ENCODE results near the gene ZNF32.
"Not testable (repeated sequence)": the region's sequence is repeated elsewhere in the genome, so short reads cannot be mapped to it uniquely, and the experiment has no call there.

ZNF32 gene

GRCh38 chr10:43679509-43679908, 30.8 kb upstream of the ZNF32 start:
- DNase-seq, result no peak

GRCh38 chr10:43678654-43679053, 30.0 kb upstream of the ZNF32 start:
- no peak for DNase-seq

- DNase-seq, result no peak
Observed at GRCh38 chr10:43676901-43677300, 28.2 kb upstream of the ZNF32 start.

- no peak for DNase-seq
Observed at GRCh38 chr10:43676331-43676730, 27.6 kb upstream of the ZNF32 start.

GRCh38 chr10:43674553-43675210, 26.0 kb upstream of the ZNF32 start:
- DNase-seq, result no peak

- no peak for DNase-seq
Observed at GRCh38 chr10:43673471-43673870, 24.8 kb upstream of the ZNF32 start.

GRCh38 chr10:43671659-43672531, 23.2 kb upstream of the ZNF32 start:
- DNase-seq, result peak; percentile 75

GRCh38 chr10:43669386-43669785, 20.7 kb upstream of the ZNF32 start:
- no peak for DNase-seq

- DNase-seq, result no peak
Observed at GRCh38 chr10:43667761-43668386, 19.2 kb upstream of the ZNF32 start.

- DNase-seq, result no peak
Observed at GRCh38 chr10:43667317-43667731, 18.6 kb upstream of the ZNF32 start.

- no peak for DNase-seq
Observed at GRCh38 chr10:43666552-43666951, 17.9 kb upstream of the ZNF32 start.

GRCh38 chr10:43665054-43665453, 16.4 kb upstream of the ZNF32 start:
- DNase-seq, result no peak

- DNase-seq, result no peak
Observed at GRCh38 chr10:43658227-43658626, 9.5 kb upstream of the ZNF32 start.

GRCh38 chr10:43655311-43655710, 6.6 kb upstream of the ZNF32 start:
- no peak for DNase-seq

- DNase-seq, result no peak
Observed at GRCh38 chr10:43653746-43654145, 5.1 kb upstream of the ZNF32 start.

GRCh38 chr10:43649185-43649523, 473 bp upstream of the ZNF32 start:
- no peak for DNase-seq

- no peak for DNase-seq
Observed at GRCh38 chr10:43648095-43648397, 635 bp downstream of the ZNF32 start.

GRCh38 chr10:43647576-43647975, 1.1 kb downstream of the ZNF32 start:
- DNase-seq, result no peak

- DNase-seq, result no peak
Observed at GRCh38 chr10:43645866-43646265, 2.8 kb downstream of the ZNF32 start.

GRCh38 chr10:43644252-43644651, 4.4 kb downstream of the ZNF32 start:
- DNase-seq, result no peak

- no peak for DNase-seq
Observed at GRCh38 chr10:43640603-43641002, 8.1 kb downstream of the ZNF32 start.

GRCh38 chr10:43635816-43636215, 12.9 kb downstream of the ZNF32 start:
- not testable (repeated sequence) for DNase-seq

- no peak for DNase-seq
Observed at GRCh38 chr10:43628956-43629355, 19.7 kb downstream of the ZNF32 start.

- DNase-seq, result no peak
Observed at GRCh38 chr10:43627942-43628341, 20.7 kb downstream of the ZNF32 start.
